ENCODE measurements around the gene PRICKLE1.
A peak's percentile ranks its signal among the peaks of the same experiment; 100 is the strongest.

Gene PRICKLE1

DNA sequence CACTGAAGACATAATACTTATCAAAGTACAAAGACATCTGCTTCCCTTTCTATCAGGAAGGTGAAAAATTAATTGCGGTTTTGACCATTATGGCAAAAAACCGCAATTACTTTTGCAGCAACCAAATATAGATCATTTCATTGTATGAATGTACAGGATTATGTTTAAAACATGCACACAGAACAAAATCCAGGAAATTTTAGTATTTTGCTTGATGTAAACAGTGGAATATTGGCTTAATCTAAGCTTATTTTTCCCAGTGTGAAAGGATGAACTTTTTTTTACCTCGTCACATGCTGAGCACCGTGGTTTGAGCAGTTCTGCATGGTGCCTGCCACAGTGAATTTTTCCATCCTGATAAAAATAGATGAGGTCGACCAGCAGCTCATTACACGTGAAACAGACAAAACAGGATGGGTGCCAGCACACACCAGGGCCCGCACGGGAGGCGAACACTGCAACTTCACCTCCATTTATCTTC lies 121.2 kb downstream of the PRICKLE1 start:
- FAIRE-seq: peak; percentile 80
- DNase-seq (ENCODE audit: insufficient read length, low spot score): no peak

DNA sequence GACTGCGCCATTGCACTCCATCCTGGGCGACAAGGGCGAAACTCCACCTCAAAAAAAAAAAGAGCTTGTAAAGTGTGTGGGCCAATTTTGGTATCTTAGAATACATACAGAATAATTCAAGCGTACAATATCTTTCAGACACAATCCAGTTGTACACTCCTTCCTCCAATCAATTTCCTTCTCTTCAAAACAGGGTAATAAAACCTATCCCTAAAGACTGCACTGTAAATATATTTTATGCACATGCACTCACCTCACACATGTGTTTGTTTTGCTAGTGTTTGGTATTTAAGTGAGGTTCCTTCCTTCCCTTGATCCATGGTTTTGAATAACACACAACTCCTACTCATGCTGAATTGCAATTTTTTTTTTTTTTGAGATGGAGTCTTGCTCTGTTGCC lies 125.9 kb downstream of the PRICKLE1 start:
- DNase-seq (ENCODE audit: insufficient read length, low spot score): no peak
- FAIRE-seq: no peak

DNA sequence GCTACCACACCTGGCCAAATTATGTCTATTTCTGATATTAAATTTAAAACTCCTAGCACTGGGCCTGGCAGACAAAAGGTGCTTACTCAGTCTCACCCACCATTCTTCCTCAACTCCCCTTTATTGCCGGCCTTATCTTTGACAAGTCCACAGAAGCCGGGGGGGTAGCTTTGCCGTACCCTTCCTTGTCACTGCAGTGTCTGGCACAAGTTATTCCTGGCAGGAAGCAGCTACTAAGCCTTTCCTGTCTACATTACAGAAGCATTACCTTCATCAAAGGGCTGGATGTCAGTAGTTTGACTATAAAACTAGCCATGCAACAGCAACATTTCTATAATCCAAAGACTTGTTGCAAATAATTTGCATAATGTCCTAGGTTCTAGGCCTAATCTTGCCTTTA lies 127.1 kb downstream of the PRICKLE1 start:
- DNase-seq (ENCODE audit: insufficient read length, low spot score): no peak
- no peak for FAIRE-seq

DNA sequence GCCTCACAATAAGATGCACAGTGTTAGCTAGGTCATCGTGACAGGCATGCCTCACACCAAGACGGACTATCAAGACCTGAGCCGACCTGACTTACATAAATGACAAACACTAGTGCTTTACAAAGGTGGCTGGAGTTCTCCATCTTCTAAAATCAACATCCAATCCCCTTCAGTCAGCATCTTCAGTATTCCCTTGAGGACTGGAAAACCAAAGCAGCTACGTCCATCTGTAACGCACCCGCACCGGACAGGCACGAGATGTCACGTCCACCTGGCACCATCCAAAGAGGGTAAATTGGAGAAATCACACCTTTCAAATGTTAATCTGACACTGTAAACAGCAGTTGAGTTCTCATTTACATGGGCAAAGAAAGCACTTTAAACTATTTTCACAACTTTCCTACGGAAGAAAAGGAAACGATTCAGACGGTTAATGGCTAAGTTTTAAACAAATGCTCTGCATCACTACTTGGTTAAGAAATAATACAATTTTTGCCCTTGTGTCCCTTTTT lies 130.2 kb downstream of the PRICKLE1 start:
- DNase-seq (ENCODE audit: insufficient read length, low spot score) (no peak), FAIRE-seq (no peak)

DNA sequence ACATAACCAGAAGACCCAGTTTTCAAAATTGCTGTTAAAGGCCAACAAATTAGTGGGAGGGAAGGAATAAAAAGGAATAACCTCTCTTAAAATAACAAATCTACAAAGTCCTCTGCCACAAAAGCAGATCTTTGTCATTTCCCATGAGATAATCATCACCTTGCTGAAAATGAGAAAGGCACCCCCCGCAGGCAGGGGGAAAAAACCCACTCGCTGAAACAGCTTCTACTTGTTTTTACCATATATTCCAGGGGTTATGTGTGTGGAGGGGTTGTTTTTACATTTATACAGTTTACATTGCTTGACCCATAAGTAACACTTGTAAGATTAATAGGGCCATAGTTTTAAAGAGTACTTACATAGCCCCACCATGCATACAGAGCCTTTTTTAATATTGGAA lies 131.0 kb downstream of the PRICKLE1 start:
- FAIRE-seq (no peak), DNase-seq (ENCODE audit: insufficient read length, low spot score) (no peak)

DNA sequence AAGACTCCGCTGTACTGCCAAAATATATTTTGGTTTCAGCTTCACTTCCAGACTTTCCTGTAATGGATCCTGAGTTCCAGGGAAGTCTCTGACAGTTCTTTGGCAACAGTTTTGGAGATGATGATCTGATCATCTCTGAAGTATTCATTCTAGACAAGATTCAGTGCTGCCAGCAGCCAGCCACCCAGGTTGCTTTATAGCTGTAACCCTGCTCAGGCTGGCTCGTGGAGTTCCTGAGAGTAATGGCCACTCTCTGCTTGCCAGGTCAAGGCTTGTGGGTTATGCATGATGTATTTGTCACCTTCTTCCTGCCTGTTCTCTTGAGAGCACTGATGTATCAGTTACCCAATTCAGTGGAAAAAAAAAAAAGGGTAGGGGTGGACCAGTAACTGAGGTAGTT lies 139.3 kb downstream of the PRICKLE1 start:
- no peak for DNase-seq (ENCODE audit: insufficient read length, low spot score)

DNA sequence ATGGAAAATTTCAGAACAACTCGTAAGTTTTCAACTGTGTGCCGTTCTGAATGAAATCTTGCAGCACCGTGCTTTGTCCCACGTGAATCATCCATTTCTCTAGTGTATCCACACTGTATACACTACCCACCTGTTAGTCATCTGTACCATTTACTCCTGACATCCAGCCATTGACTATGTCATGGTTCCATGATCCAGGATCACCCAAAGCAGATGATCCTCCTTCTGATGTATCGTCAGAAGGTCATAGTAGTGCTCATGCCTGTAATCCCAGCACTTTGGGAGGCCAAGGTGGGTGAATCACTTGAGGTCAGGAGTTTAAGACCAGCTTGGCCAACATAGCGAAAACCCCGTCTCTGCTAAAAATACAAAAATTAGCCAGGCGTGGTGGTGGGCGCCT lies 140.7 kb downstream of the PRICKLE1 start:
- FAIRE-seq: no peak
- DNase-seq (ENCODE audit: insufficient read length, low spot score): no peak

More for the DNA sequence above, 139.3 kb downstream of the PRICKLE1 start:
- no peak for FAIRE-seq

DNA sequence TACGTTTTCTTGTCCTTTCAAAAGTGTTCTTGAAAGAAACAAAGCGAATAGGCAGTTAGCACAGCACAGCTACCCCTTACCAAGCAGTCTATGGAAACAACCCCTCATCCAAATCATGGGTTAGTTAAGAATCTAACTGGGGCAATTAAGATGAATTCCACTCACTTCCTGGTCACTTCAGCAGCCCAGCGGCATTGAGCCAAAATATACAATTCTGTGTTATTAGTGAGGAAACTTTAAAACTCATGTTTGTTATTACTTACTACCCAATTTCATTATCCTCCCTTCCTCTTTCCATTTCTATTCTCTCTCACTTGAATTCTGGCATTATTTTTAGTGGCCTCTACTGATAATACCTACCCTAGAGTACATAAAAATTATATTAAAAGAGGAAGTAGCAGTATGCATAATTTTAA lies 142.2 kb downstream of the PRICKLE1 start:
- no peak for DNase-seq (ENCODE audit: insufficient read length, low spot score)
- FAIRE-seq: no peak

DNA sequence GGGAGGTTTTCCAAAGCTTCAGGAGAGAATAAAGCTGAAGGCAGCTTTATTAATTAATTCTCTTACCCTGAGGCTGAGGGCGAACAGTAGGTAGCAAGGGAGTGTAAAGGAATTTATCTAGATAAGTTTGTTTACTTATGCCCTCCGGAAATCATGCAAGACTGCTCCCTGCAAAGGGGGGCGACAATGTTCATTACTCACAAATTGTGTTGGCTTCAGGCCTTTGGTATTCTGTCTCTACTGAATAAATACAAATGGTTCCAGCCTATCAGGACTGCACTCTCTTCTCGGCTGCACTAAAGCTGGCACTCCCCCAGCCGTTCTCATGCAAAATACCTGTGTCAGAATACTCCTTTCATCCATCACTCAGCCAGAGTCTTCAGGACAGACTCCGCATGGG lies 142.8 kb downstream of the PRICKLE1 start:
- FAIRE-seq: no peak
- DNase-seq (ENCODE audit: insufficient read length, low spot score): no peak

DNA sequence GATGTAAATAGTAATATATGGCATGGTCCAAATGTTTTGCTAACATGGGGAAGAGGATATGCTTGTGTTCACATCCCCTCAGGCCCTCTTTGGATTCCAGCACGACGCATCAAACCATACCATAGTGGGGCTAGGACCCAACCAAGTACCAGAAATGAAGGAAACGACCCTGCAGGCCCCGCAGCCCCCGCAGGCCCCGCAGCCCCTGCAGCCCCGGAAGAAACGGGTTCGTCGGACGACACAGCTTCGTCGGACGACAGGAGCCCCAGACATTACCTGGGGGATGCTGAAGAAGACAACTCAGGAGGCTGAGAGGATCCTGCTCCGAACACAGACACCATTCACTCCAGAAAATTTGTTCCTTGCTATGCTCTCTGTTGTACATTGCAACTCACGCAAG lies 143.7 kb downstream of the PRICKLE1 start:
- FAIRE-seq (no peak), DNase-seq (ENCODE audit: insufficient read length, low spot score) (no peak)

DNA sequence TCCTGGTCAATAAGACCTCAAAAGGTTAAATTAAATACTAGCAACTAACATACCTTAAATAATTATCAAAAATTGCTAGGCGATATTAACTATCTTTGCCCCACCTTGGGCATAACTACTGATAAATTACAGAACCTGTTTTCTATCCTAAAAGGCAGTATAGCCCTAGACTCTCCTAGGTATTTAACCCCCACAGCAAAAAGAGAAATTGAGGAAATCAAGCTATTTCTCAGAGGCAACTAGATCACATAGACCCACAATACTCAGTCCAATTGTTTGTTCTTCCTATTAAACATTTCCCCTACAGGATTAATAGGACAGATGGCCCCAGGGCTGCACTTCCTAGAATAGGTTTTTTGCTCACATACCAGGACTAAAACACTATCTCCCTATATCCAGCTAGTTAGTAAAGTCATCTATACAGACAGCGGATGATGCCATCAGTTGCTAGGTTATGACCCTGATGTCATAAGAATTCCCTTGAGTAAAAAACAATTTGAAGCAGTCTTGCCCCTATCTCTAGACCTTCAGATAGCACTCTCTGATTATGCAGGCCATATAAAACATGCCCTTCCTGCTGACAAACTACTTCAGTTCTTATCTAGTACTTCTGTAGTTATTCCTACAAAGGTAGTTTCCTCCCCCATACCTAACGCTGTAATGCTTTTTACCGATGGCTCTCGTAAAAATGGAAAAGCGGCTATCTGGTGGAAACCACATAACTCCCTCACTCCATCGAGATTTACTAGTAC lies 145.2 kb downstream of the PRICKLE1 start:
- FAIRE-seq (no peak), DNase-seq (ENCODE audit: insufficient read length, low spot score) (no peak)

DNA sequence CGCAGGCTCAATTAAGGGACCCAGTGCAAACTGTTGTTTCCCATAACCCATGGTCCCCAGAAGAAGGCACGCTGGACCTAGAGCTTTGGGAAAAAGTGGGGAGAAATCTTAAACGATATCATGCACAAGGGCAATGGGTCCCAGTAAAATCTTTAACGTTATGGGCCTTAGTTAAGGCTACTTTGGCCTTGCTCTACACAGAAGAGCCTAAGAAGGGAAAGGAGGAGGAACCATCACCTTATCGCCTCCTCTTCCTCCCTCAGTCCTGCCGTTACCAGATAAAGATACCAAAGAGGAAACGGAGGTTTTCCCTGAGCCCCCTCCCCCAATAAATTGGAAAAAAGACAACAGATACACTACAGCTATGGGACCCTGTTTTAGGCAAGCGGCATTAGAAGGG lies 146.7 kb downstream of the PRICKLE1 start:
- FAIRE-seq (no peak), DNase-seq (ENCODE audit: insufficient read length, low spot score) (no peak)

DNA sequence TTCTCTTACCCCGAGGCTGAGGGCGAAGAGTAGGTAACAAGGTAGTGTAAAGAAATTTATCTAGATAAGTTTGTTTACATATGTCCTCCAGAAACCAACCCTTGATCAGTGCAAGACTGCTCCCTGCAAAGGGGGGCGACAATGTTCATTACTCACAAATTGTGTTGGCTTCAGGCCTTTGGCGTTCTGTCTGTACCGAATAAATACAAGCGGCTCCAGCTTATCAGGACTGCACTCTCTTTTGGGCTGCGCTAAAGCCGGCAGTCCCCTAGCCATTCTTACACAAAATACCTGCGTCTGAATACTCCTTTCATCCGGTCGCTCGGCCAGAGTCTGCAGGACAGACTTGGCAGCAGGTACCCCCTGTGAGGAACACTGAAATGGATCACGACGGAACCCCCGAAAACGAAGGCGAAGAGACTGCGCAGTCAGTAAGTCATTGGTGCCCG lies 147.2 kb downstream of the PRICKLE1 start:
- FAIRE-seq (no peak), DNase-seq (ENCODE audit: insufficient read length, low spot score) (no peak)

DNA sequence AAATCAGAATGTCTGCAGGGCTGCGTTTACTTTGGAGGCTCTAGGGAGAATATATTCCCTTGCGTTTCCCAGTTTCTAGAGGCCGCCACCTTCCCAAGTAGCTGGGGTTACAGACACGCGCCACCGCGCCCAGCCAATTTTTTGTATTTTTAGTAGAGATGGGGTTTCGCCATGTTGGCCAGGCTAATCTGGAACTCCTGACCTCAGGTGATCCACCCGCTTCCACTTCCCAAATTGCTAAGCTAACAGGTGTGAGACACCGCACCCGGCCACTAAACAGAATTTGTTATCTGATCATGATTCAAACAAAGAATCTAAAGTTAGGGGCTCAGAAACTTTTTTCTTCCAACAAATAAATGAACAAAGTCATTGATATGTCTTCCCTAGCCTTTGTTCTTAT lies 148.9 kb downstream of the PRICKLE1 start:
- DNase-seq (ENCODE audit: insufficient read length, low spot score): no peak
- no peak for FAIRE-seq

DNA sequence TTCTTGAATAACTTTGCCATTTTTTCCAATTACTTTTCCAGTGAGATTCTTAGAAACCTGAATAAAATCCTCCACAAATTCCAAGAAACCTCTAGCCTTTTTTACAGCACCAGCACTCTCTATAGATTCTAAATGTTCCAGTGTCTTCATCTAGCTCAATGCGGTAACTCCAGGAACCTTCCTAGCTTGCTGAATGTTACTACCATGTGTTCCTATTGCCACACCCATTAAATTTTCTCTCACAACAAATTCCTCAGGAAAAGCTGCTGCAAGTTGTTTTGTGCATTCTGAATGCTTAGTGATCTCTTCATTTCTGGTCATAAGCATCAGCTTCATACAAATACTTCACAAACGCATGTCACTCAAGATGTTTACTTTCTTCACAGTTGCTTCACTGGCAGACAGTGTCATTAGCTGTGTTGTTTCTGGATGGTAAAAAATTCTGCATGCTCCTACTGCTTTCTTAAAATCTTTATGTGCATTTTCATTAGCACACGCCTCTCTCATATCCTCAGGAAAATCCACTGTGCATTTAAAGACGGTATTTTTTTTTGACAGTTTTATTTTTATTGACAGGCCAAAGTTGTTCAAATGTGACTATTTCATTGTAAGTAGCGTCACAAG lies 156.9 kb downstream of the PRICKLE1 start:
- DNase-seq (ENCODE audit: insufficient read length, low spot score): no peak
- FAIRE-seq: no peak

DNA sequence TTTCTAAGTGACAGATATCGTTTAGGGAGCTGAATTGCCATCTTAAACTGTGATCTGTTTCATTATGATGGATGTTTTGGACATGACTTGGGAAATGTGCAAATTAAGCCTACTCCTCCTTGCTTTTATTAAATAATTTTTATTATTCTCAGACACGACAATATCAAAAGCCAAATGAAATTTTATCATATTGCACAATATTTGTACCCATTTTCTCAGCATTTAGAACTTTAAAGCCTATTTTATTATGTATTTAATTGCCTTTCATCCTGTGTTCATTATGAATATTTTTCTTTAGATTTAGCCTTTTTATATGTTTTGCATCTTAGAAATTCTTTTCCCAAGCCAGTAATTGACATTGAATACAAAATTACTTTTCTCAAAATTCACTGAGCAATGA lies 160.7 kb downstream of the PRICKLE1 start:
- no peak for DNase-seq (ENCODE audit: insufficient read length, low spot score)
- no peak for FAIRE-seq

DNA sequence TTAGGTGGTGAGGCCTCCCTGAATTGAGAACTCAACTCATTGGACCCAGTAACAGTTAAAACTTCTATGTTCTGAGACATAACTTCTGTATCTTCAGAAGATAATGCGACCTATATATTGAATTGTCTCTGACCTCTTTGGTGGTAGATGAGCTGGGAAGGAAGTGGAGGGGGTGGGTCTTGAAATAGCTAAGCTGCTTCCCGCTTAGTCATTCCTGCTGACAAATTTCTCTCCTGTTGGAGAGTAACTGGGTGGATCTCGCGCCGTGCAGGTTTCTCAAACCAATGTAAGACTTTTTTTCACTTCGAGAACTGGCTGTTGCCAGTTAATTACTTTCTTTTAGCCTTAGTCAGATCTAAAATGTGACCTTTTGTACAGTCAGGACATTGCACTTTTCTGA lies 162.8 kb downstream of the PRICKLE1 start:
- FAIRE-seq (no peak), DNase-seq (ENCODE audit: insufficient read length, low spot score) (no peak)

DNA sequence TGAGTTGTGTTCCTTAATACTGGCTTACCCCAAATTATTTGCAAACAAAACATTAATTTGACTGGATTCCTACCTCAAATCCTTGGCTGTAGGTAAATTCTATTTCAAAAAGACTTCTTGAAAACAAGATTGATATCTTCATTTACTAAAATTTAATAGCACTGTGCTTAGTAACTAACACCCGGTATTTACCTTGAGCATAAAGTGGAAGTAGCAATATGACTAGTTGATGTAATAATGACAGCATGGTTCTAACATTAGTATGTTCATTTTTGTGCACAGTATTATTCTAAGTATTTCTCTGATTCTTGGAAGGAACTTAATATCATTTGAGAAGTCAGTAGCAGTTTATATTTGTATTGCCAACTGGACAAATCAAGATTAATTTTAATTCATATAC lies 166.8 kb downstream of the PRICKLE1 start:
- FAIRE-seq: peak; percentile 79

DNA sequence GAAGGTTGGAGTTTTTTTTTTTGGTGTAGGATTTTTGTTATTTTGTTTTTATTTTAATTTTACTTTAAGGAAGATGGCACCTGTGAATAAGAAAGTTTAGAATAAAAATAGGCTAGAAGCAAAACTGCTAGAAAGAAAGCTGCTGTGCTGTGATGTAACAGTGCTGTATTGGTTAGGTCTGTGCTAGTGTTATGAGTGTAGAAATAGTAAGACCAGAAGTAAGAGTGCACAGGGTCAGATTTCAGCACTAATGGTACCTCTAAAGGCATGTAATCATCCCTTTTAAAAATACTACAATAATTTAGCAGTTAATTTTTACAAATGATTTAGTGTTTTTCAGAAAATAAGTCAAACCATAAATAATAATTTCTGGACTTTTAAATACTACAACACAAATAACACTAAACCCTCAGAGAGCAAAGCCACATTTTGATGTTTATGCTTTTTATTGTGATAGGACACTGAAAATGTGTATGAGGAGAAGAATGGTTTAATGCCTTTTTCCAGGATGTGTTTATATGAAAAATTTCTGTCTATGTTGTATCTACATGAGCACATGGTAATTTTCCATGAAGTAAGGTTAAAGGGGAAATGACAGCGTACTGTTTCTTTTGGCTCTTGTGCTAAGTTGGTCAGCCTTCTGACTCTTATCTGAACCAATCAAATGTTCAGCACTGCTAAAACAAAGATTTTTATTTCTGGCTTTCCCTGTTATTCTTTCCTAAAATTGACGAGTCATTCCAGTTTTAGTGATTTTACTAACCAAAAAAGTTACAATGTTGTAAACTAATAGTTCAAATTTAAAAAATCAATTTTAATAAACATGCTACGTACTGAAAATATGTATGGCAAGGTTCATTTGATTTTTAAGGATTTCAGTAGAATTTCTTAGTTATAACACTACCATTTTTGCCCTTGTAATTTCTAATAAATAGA lies 167.4 kb downstream of the PRICKLE1 start:
- peak; percentile 14 for FAIRE-seq
- no peak for DNase-seq (ENCODE audit: insufficient read length, low spot score)

More for the DNA sequence above, 166.8 kb downstream of the PRICKLE1 start:
- no peak for DNase-seq (ENCODE audit: insufficient read length, low spot score)

DNA sequence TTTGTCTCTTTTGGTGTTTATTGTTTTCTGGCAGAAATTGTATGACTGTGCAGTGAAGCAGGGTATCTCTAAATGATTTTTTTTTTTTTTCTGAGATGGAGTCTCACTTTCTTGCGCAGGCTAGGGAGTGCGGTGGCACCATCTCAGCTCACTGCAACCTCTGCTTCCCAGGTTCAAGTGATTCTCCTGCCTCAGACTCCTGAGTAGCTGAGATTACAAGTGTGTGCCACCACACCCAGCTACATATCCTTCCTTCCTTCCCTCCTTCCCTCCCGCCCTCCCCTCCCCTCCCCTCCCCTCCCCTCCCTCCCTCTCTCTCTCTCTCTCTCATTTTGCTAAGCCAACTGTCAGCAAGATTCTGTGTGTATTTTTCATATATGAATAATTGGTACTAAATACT lies 169.2 kb downstream of the PRICKLE1 start:
- no peak for DNase-seq (ENCODE audit: insufficient read length, low spot score)
- FAIRE-seq: no peak

DNA sequence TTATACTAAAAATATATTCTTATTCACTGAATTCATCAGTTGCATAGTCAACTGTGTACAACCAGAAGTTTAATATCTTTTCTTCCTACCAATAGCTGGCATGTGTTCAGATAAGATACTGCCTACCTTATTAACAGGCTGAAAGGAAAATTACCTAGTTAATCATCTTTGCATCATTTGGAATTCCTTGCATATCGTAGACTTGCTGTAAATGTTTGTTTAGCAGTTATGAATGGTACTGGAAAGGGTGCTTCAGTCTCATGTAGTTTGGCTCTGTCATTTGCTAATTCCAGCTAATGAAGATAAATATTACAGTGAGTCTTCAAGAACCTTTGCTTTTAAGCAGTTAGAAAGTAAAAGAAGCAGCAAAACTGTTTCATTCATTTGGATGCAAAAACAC lies 179.2 kb downstream of the PRICKLE1 start:
- FAIRE-seq (no peak), DNase-seq (ENCODE audit: insufficient read length, low spot score) (no peak)
